Neural cell (in vitro differentiated cells): ENCODE results near the gene PSMD3. TPM values are rescaled to one million over a fixed set of nuclear protein-coding genes. Genes with fewer than 3 reads are reported as not detected.

Experiments used
- H2AFZ ChIP-seq: fragments of 200-600, 300-800 bp; sonication (generic), shearing (Covaris generic); 2 replicates; pipeline ENCODE4 v1.6.0; 2014; ENCODE audit warnings: low read depth, mild to moderate bottlenecking, antibody characterized with exemption, low read length, moderate library complexity
- H3F3A ChIP-seq: fragments of 200-600 bp; shearing (Covaris generic); 2 replicates; pipeline ENCODE4 v1.6.1; 2016; ENCODE audit warnings: mild to moderate bottlenecking, moderate library complexity, mixed read lengths, antibody characterized with exemption, low read length; ENCODE audit not compliant: insufficient read depth, poor library complexity, severe bottlenecking
- H3K27ac ChIP-seq: fragments of 200-600, 300-800 bp; sonication (generic), shearing (Covaris generic); 2 replicates; pipeline ENCODE4 v1.5.1; 2014; ENCODE audit warnings: mild to moderate bottlenecking, low read length, moderate library complexity
- H3K27me3 ChIP-seq: fragments of 300-800, 200-600 bp; sonication (generic), shearing (Covaris generic); 2 replicates; pipeline ENCODE4 v1.6.0; 2014; ENCODE audit warnings: mild to moderate bottlenecking, low read depth, low read length, moderate library complexity; ENCODE audit not compliant: insufficient read depth
- H3K36me3 ChIP-seq: fragments of 300-800, 200-600 bp; sonication (generic), shearing (Covaris generic); 2 replicates; pipeline ENCODE4 v1.5.1; 2014; ENCODE audit warnings: mild to moderate bottlenecking, antibody characterized with exemption, low read length, moderate library complexity; ENCODE audit not compliant: insufficient read depth
- H3K4me2 ChIP-seq: fragments of 300-800, 200-600 bp; sonication (generic), shearing (Covaris generic); 2 replicates; pipeline ENCODE4 v1.6.0; 2014; ENCODE audit warnings: mild to moderate bottlenecking, low read length
- H3K4me3 ChIP-seq: fragments of 300-800, 200-600 bp; sonication (generic), shearing (Covaris generic); 2 replicates; pipeline ENCODE4 v1.5.1; 2014; ENCODE audit warnings: mild to moderate bottlenecking, low read length, moderate library complexity
- H3K79me2 ChIP-seq: fragments of 200-600 bp; shearing (Covaris generic); replicated peaks from 2 replicates; pipeline ENCODE4 v1.6.0; 2014; ENCODE audit warnings: mild to moderate bottlenecking, low read length, moderate library complexity; ENCODE audit not compliant: insufficient read depth
- H3K9ac ChIP-seq: fragments of 300-800, 200-600 bp; sonication (generic), shearing (Covaris generic); 2 replicates; pipeline ENCODE4 v1.6.1; 2016; ENCODE audit warnings: mild to moderate bottlenecking, low read length, mixed read lengths
- H3K9me2 ChIP-seq: fragments of 200-600 bp; shearing (Covaris generic); 2 replicates; pipeline ENCODE4 v1.6.1; 2016; ENCODE audit warnings: mild to moderate bottlenecking, low read length, mixed read lengths; ENCODE audit not compliant: insufficient read depth
- H3K9me3 ChIP-seq: fragments of 200-600, 300-800 bp; sonication (generic), shearing (Covaris generic); 2 replicates; pipeline ENCODE4 v1.6.1; 2016; ENCODE audit warnings: mild to moderate bottlenecking, mixed run types, low read length, moderate library complexity, mixed read lengths
- H4K20me1 ChIP-seq: fragments of 200-600 bp; shearing (Covaris generic); 2 replicates; pipeline ENCODE4 v1.6.1; 2016; ENCODE audit warnings: mild to moderate bottlenecking, mixed run types; ENCODE audit not compliant: insufficient read depth
- CTCF ChIP-seq: fragments of 450-650 bp; IDR thresholded peaks from 2 replicates; pipeline ENCODE4 v1.5.1; 2014; ENCODE audit warnings: antibody characterized with exemption, mild to moderate bottlenecking, moderate library complexity; ENCODE audit not compliant: poor library complexity, severe bottlenecking
- EP300 ChIP-seq: fragments of 450-650 bp; conservative IDR thresholded peaks from 2 replicates; pipeline ENCODE4 v1.6.1; 2014; ENCODE audit warnings: antibody characterized with exemption, mild to moderate bottlenecking, moderate library complexity; ENCODE audit not compliant: poor library complexity, severe bottlenecking
- EZH2 ChIP-seq: fragments of 200-600, 300-800 bp; shearing (Covaris generic), sonication (generic); IDR thresholded peaks from 2 replicates; pipeline ENCODE4 v1.6.1; 2014; ENCODE audit warnings: antibody characterized with exemption, low read length, borderline replicate concordance, mild to moderate bottlenecking; ENCODE audit not compliant: insufficient read depth, poor library complexity, severe bottlenecking
- MXI1 ChIP-seq: fragments of 450-650 bp; conservative IDR thresholded peaks from 2 replicates; pipeline ENCODE4 v1.6.1; 2014; ENCODE audit warnings: antibody characterized with exemption, mild to moderate bottlenecking; ENCODE audit not compliant: poor library complexity, severe bottlenecking
- POLR2AphosphoS5 ChIP-seq: IDR thresholded peaks from 2 replicates; pipeline ENCODE4 v1.6.1; 2012
- RAD21 ChIP-seq: fragments of 450-650 bp; conservative IDR thresholded peaks from 2 replicates; pipeline ENCODE4 v1.6.1; 2014; ENCODE audit warnings: antibody characterized with exemption, mild to moderate bottlenecking, moderate library complexity
- REST ChIP-seq: IDR thresholded peaks from 2 replicates; pipeline ENCODE4 v1.6.1; 2012; ENCODE audit warnings: borderline replicate concordance
- SMC3 ChIP-seq: fragments of 450-650 bp; conservative IDR thresholded peaks from 2 replicates; pipeline ENCODE4 v1.6.1; 2014; ENCODE audit warnings: antibody characterized with exemption, mild to moderate bottlenecking, moderate library complexity; ENCODE audit not compliant: poor library complexity
- TAF1 ChIP-seq: IDR thresholded peaks from 2 replicates; pipeline ENCODE4 v1.6.1; 2012; ENCODE audit warnings: low read depth
- polyA plus RNA-seq: library from polyadenylated mRNA; depleted of rRNA; stranded (reverse); fragments of >200 nt; gene quantifications from 2 replicates; pipeline ENCODE4 v1.2.3, GENCODE V29; 2014

The PSMD3 gene
- polyA plus RNA-seq, 1 donor from 2014 or later: 117 TPM

GRCh38 chr17:40018211-40019121 lies 37.9 kb downstream of the PSMD3 start:
- no peak overlapping the region for H3K9ac ChIP-seq
- TF ChIP-seq REST: no peak
- no peak for TF ChIP-seq RAD21
- TF ChIP-seq EP300: no peak
- no peak for TF ChIP-seq POLR2AphosphoS5
- no peak for TF ChIP-seq CTCF
- no peak for TF ChIP-seq EZH2
- H3K9me3 ChIP-seq: no peaks in the 10 kb centered on the region
- H3K36me3 ChIP-seq: no peaks in the 10 kb centered on the region
- H3K79me2 ChIP-seq: no peaks in the 10 kb centered on the region
- H3K27ac ChIP-seq: no peak overlapping the region
- H3K27me3 ChIP-seq: no peaks in the 10 kb centered on the region
- H3K9me2 ChIP-seq: no peaks in the 10 kb centered on the region
- no peak overlapping the region for H3K4me2 ChIP-seq
- no peaks in the 10 kb centered on the region for H4K20me1 ChIP-seq
- no peak overlapping the region for H3K4me3 ChIP-seq
- no peak overlapping the region for H2AFZ ChIP-seq
- no peaks in the 10 kb centered on the region for H3F3A ChIP-seq

- Histone ChIP-seq H3K4me2 (no peak overlapping the region), H4K20me1 (no peaks in the 10 kb centered on the region), H3K27me3 (no peaks in the 10 kb centered on the region), H3K9me3 (no peaks in the 10 kb centered on the region), H3K79me2 (no peaks in the 10 kb centered on the region), H3F3A (no peaks in the 10 kb centered on the region), H3K9ac (no peak overlapping the region), H3K9me2 (no peaks in the 10 kb centered on the region), H2AFZ (no peak overlapping the region), H3K27ac (no peak overlapping the region), H3K4me3 (no peak overlapping the region), H3K36me3 (no peaks in the 10 kb centered on the region)
- TF ChIP-seq MXI1: no peak
- no peak for TF ChIP-seq CTCF
- no peak for TF ChIP-seq RAD21
- TF ChIP-seq SMC3: no peak
- no peak for TF ChIP-seq EP300
- no peak for TF ChIP-seq EZH2
- no peak for TF ChIP-seq POLR2AphosphoS5
- TF ChIP-seq REST: no peak
- no peak for TF ChIP-seq TAF1
These were observed 38.8 kb downstream of the PSMD3 start for GRCh38 chr17:40019140-40019991.
